Esophagus squamous epithelium (tissue), 5 donors: ENCODE data around the gene MLX. TPM values are rescaled to one million over a fixed set of nuclear protein-coding genes. Genes with fewer than 3 reads are reported as not detected.
A peak's percentile ranks its signal among the peaks of the same experiment; 100 is the strongest.

Experiments used
- DNase-seq: peaks from one replicate; lab custom pipeline; 2025; lab: John Stamatoyannopoulos, UW
- H3K27ac ChIP-seq, 4 donors: fragments of 200-600 bp; sonication (generic); one replicate each; pipeline ENCODE4 v1.5.1; 2016 to 2019; ENCODE audit warnings: mild to moderate bottlenecking in 1 of 4
- H3K27me3 ChIP-seq, 4 donors: fragments of 200-600 bp; sonication (generic); 1 replicate in 3 of 4; 2 replicates in 1 of 4; pipeline versions ENCODE4 v1.5.1 to v1.6.0; 2017 to 2021; ENCODE audit warnings: antibody characterized with exemption in 1 of 4
- H3K36me3 ChIP-seq, 3 donors: fragments of 200-600 bp; sonication (generic); one replicate each; pipeline ENCODE4 v1.5.1; 2016 to 2019
- H3K4me1 ChIP-seq, 3 donors: fragments of 200-600 bp; sonication (generic); one replicate each; pipeline ENCODE4 v1.5.1; 2017 to 2019
- H3K4me3 ChIP-seq, 4 donors: fragments of 200-600 bp; sonication (generic); 1 replicate in 3 of 4; 2 replicates in 1 of 4; pipeline ENCODE4 v1.5.1; 2016 to 2019; ENCODE audit warnings: mild to moderate bottlenecking in 2 of 4, moderate library complexity in 1 of 4
- H3K9me3 ChIP-seq, 3 donors: fragments of 200-600 bp; sonication (generic); one replicate each; pipeline ENCODE4 v1.5.1; 2016 to 2019
- POLR2A ChIP-seq, 4 donors: fragments of 450-650 bp; IDR thresholded peaks; one replicate each; pipeline ENCODE4 v1.6.1; 2017; ENCODE audit warnings: antibody characterized with exemption in 4 of 4, mild to moderate bottlenecking in 4 of 4, moderate library complexity in 3 of 4
- WGBS, 2 donors: methylation state at CpG; one replicate each; pipeline ENCODE4 v1.1.5; 2018; 5-methylcytosine and 5-hydroxymethylcytosine counted together
- intact Hi-C: fragments of 100-400 bp; cut with DNase I; formaldehyde crosslinking; loops from one replicate; pipeline ENCODE4 v1.15.0; 2022
- total RNA-seq, 4 donors: library from RNA; depleted of rRNA; stranded (reverse); fragments of >200 nt; gene quantifications; one replicate each; pipeline ENCODE4 v1.1.0, GENCODE V29; 2016
- TF ChIP-seq, protein P1 (sequence below), 6 experiments: fragments of 450-650 bp in 4 of 6; fragments of 200-600 bp in 2 of 6; sonication (generic) in 2 of 6; IDR thresholded peaks; one replicate each; pipeline ENCODE4 v1.5.1; 2016 to 2019; ENCODE audit warnings: antibody characterized with exemption in 6 of 6, mild to moderate bottlenecking in 4 of 6, moderate library complexity in 4 of 6
- donor health status: DM: yes; HTN: yes; CAD: no.

MLX gene
- total RNA-seq, 4 donors from 2014 or later = 34.0 to 47.9 (median 39.9) TPM

DNA sequence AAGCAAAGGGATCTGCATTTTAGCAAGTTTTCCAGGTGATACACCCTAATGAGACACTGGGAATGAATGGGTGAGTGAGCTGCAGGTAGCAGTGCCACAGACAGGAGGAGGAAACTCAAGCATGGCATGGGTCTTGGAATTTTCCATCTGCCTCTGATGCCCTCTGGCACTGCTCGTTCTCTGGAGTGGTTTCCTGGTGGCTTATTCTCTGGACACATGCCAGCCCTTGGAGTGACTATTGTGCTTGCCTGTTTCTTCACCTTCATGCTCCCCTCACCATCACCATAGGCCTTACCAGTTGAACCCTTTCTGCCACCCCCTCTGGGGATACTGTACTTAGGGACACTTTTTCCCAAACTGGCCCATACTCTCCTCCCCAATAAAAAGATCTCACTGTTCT is 3.4 kb upstream of the MLX start:
- peaks cover 15 to 31% (median 19%) of the 10 kb centered on the region in 3 donors for H3K36me3 ChIP-seq
- H3K9me3 ChIP-seq = no peaks in the 10 kb centered on the region
- H3K27ac ChIP-seq = peak overlapping the region; percentile 87 to 94 (median 90)
- H3K4me1 ChIP-seq = peaks cover 40 to 80% (median 44%) of the 10 kb centered on the region in 3 donors
- WGBS, 2 donors = 0 to 13% methylated on average over 1 of the region's 1 CpG
- H3K27me3 ChIP-seq = no peaks in the 10 kb centered on the region
- intact Hi-C loops = no loop called here
- H3K4me3 ChIP-seq = peak overlapping the region in 3 of 4 donors; percentile 73 to 91 (median 85)
- no peak for DNase-seq
- TF ChIP-seq, protein P1, sequence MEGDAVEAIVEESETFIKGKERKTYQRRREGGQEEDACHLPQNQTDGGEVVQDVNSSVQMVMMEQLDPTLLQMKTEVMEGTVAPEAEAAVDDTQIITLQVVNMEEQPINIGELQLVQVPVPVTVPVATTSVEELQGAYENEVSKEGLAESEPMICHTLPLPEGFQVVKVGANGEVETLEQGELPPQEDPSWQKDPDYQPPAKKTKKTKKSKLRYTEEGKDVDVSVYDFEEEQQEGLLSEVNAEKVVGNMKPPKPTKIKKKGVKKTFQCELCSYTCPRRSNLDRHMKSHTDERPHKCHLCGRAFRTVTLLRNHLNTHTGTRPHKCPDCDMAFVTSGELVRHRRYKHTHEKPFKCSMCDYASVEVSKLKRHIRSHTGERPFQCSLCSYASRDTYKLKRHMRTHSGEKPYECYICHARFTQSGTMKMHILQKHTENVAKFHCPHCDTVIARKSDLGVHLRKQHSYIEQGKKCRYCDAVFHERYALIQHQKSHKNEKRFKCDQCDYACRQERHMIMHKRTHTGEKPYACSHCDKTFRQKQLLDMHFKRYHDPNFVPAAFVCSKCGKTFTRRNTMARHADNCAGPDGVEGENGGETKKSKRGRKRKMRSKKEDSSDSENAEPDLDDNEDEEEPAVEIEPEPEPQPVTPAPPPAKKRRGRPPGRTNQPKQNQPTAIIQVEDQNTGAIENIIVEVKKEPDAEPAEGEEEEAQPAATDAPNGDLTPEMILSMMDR (IDR thresholded peaks at IDR 0.05) = peak in 2 of 6 experiments; percentile 29 to 34
- TF ChIP-seq POLR2A (IDR thresholded peaks at IDR 0.05) = no peak

- Histone ChIP-seq H3K27me3 (no peaks in the 10 kb centered on the region), H3K36me3 (peaks cover 19 to 35% (median 23%) of the 10 kb centered on the region in 3 donors), H3K27ac (peak overlapping the region in 3 of 4 donors; percentile 87 to 94 (median 89)), H3K4me3 (peak overlapping the region in 2 of 4 donors; percentile 73 to 91), H3K4me1 (peaks cover 43 to 81% (median 47%) of the 10 kb centered on the region in 3 donors), H3K9me3 (no peaks in the 10 kb centered on the region)
- no peak for DNase-seq
- no peak for TF ChIP-seq POLR2A (IDR thresholded peaks at IDR 0.05)
- TF ChIP-seq, protein P1 (IDR thresholded peaks at IDR 0.05) = no peak
- intact Hi-C loops = no loop called here
- WGBS, 2 donors = 58 to 80% methylated on average over 3 to 5 of the region's 9 CpGs
Measured at GRCh38 chr17:42563950-42564349, 3.0 kb upstream of the MLX start.

- intact Hi-C loops = no loop called here
- Histone ChIP-seq H3K4me3 (no peak overlapping the region), H3K9me3 (no peaks in the 10 kb centered on the region), H3K36me3 (peaks cover 28 to 45% (median 33%) of the 10 kb centered on the region in 3 donors), H3K27ac (peak overlapping the region in 2 of 4 donors; percentile 89 to 95), H3K27me3 (no peaks in the 10 kb centered on the region), H3K4me1 (peaks cover 43 to 77% (median 47%) of the 10 kb centered on the region in 3 donors)
- no peak for TF ChIP-seq POLR2A (IDR thresholded peaks at IDR 0.05)
- TF ChIP-seq, protein P1 (IDR thresholded peaks at IDR 0.05) = no peak
- WGBS, 2 donors = 85 to 87% methylated on average over 14 of the region's 15 CpGs
- DNase-seq = no peak
Measured at GRCh38 chr17:42564815-42565522, 1.9 kb upstream of the MLX start.

- Histone ChIP-seq H3K27me3 (no peaks in the 10 kb centered on the region), H3K9me3 (no peaks in the 10 kb centered on the region), H3K27ac (peak overlapping the region; percentile 94 to 99 (median 96)), H3K36me3 (peaks cover 31 to 52% (median 33%) of the 10 kb centered on the region in 3 donors), H3K4me3 (no peak overlapping the region), H3K4me1 (peaks cover 43 to 70% (median 47%) of the 10 kb centered on the region in 3 donors)
- TF ChIP-seq, protein P1 (IDR thresholded peaks at IDR 0.05) = no peak
- TF ChIP-seq POLR2A (IDR thresholded peaks at IDR 0.05) = no peak
- no peak for DNase-seq
- WGBS, 2 donors = 84 to 100% methylated on average over 1 to 13 of the region's 16 CpGs
- intact Hi-C loops = no loop called here
Measured at GRCh38 chr17:42565523-42566214, 1.2 kb upstream of the MLX start.
